Islet of Langerhans (tissue), 1 donor: ENCODE results near the gene CAPN2.

ENCODE experiments used
- FAIRE-seq: peaks from one replicate; lab custom pipeline; 2011; peaks lifted over from hg19 to GRCh38; lab: Jason Lieb, UNC

Gene CAPN2

GRCh38 chr1:223712194-223712849, at the start of gene CAPN2:
Gene CAPN2 (plus strand): TSS chr1:223712539. CDS start chr1:223712641, 102 bp downstream.
- FAIRE-seq: no peak

DNA sequence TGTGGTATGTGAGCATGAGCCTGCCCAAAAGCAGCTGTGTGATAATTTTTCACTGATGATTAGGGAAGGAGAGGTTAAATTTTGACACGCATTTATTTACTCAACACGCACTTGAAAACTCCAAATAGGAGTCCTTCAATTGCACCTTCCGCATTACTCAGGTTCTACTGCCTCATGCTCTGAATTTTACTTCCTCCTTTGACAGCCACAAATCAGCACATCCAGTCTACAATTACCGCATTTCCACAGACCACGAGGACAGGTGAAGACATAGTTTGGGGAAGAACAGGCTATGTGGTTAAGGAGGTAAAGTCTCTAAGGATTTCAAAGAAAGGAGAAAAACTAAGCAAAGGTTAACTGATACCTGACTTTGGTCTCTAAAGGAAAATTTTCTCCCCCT, 49.4 kb upstream of the CAPN2 start:
- FAIRE-seq: no peak

GRCh38 chr1:223664106-223664505, 48.2 kb upstream of the CAPN2 start:
- no peak for FAIRE-seq

DNA sequence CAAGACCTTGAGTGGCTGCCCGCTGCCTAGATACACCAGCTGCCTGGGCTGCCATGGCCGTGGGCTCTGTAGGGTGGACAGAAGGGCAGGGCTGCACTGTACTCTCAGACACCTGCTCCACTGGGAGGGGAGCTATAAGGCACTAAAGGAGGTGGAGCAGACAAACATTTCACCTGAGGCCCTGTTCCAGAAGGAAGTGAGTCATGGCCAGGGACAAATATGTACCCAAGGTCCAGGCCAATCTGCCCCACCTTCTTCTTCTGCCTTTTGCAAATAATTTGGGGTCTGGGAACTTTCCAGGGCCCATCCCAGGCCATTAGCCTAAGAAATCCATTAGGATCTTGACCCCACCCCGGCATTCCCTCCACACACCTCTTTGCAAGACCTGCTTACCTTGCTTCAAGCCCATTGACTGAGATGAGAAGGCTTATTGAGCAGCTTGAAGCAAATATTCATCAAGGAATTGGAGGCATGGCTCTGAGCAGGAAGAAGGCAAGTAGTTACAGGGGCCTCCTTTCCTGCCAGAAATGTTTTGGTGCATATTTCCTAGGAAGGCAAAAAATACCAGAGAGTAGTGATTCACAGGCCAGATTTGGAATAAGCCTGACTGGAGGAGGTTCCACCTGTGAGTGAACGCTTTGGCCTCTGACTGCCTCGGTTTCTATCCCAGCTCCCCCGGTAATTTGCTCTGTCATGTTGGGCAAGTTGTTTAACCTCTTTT, 46.6 kb upstream of the CAPN2 start, which contains the start of gene CAPN8:
TSS of gene CAPN8 (minus strand) at position 110 of the 721 bp plus-strand sequence. CDS start at position 55, 55 bp downstream.
- FAIRE-seq: no peak

- no peak for FAIRE-seq
Measured at GRCh38 chr1:223667484-223668182, 44.7 kb upstream of the CAPN2 start.

DNA sequence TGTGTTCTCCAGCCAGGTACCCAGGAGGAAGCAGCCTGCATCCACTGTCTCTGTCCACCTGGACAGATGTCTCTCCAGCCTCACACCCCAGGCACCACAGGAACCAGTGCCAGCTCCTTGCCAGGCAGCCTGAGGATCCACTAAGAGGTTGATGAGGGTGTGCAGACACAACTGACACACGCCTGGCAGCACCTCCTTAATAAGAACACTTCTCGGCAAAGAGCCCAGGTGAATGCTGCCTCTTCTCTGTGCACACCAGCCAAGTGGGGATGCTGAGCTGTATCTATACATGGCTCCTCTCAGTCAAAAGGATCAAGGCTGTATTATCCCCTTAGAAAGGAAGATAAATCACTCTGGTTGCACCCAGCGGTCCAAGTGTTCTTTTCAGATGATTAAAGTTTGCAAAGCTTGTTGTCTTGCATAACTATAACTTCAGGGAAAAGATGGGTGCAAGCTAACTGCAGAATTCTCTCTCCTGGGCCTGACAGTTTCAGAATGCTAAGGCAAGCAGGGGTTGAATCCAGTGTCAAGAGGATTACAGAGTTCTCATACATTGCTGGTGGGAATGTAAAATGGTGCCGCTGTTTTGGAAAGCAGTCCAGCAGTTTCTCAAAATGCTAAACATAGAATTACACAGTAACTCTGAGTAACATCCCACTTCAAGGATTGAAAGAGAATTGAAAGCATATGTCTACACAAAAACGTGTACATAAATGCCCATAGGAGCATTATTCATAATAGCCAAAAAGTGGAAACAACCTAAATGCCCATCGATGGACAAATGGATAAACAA, 43.1 kb upstream of the CAPN2 start:
- no peak for FAIRE-seq

DNA sequence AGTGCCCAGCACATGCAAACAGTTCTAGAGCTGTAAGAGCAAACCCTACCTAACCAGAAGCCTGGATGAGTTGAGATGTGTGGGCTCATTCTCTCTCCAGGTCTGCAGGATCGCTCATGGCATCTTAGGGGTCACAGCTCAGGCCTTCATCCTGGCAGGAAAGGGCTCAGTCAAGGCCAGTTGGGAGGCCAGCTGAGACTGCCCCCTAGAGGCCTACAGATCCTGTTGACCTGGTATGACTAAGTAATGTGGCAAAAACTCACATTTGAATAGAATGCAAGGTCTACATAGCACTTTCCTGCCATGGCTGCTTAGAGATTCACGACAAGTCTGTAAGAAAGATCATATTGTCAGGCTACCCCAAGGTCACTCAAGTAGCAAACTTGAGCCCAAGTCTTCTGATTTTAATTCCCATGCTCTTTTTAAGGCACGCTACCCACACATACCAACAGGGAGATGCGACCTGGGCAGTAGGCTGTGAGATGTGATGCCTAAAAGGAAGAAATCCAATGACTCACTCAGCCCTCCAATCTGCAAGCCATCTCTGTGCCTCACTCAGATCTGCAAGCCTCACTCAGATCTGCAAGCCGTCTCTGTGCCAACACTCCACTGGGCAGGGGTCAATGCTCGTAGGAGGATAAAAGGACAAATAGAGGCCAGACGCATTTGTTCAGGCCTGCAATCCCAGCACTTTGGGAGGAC, 41.7 kb upstream of the CAPN2 start:
- no peak for FAIRE-seq

GRCh38 chr1:223674119-223674890, 38.0 kb upstream of the CAPN2 start:
- no peak for FAIRE-seq

GRCh38 chr1:223678841-223679240, 33.5 kb upstream of the CAPN2 start:
- FAIRE-seq: no peak

GRCh38 chr1:223680188-223680587, 32.2 kb upstream of the CAPN2 start:
- no peak for FAIRE-seq

GRCh38 chr1:223682502-223682901, 29.8 kb upstream of the CAPN2 start:
- no peak for FAIRE-seq

DNA sequence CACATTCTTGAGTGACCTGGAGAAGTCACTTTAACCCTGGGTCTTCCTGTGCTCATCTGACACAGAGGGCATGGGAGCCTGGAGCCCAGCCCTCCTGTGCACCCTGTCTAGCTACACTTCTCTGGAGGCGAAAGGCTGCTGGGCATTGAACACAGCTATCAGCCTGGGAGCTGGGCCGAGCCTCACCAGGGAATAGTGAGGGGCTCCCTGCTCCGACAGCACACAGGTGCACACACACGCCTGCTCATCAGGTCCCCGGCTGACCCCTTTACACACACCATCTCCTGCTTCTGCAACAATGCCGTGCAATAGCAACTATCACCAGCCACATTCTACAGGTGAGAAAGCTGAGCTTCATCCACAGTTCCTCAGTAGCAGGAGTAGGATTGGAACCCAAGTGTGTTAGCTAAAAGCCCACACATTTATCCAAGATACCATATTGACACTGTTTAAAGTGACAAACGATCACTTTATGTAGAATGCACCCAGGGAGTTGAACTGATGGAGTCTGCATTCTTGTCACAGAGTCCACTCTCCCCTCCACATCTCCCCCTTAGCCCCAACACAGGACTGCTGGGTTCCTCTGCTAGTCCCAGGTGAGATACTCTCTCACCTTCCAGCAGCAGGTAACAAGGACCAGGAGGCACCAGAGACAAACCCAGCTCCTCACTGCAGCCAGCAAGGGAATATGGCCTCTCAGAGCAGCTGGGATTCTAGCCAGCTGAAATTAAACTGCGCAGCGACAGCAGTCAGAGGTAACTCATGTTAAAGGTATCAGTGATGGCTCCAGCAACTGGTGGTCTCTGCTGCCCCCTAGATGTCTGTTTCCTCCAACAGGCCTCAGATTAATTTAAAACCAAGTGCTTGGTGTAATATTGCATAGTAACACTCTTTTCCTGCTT, 28.5 kb upstream of the CAPN2 start:
- FAIRE-seq: peak; percentile 81

DNA sequence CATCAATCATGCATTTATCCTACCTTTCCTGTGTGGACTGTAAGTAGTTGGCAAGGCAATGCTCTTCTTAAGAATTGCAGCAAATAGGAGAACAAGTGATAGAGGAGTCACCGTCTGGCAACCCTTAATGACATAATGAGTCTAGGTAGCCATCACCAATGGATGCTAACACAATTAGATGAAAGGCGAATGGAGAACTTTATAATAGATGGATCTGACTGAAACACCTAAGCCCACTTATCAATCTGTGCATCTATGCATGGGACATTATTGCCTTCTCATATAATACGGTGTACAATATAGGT, 27.9 kb upstream of the CAPN2 start:
- FAIRE-seq: no peak

GRCh38 chr1:223691121-223691520, 21.2 kb upstream of the CAPN2 start:
- FAIRE-seq: no peak

DNA sequence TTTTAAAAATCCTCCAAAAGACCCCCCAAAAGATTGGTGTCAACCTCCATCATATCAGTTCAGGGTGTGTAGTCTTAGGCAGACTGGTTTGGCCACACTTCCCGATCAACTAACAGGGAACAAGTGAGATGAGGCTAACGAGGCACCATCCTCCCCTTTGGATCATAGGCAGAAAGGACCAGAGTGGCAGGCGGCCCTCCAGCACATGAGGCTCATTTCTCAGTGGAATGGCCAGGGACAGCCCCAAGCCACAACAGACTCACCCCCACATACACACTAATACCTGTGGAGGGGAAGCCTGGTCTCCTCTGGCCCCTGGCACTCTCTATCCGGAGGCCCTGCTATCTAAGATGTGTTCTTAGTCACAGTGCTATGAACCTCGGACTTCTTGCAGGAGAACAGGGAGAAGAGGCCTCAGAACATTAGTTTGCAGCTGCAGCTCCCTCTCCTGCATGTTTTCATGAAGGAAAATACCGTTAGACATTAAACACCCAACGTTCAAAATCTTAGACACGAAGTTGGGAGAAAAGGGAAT, 17.3 kb upstream of the CAPN2 start:
- FAIRE-seq: no peak

DNA sequence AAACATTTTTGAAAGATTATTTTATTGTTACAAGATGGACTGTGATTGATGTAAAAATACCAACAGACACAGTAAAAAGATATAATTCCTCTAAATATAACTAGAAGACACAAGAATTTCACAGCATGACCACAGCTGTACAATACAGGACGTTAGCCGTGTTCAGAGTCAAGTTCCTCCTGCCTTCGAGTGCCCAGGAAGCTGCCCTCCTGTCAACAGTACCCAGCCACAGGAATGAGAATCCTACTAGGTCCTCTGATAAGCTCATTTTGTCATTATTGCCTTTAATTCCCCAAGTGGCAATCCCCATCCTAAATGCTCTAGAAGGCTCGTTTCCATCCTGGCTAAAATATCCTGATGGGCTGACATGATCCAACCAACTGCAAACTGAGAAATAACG, 16.4 kb upstream of the CAPN2 start:
- FAIRE-seq: no peak

GRCh38 chr1:223700388-223700918, 11.9 kb upstream of the CAPN2 start:
- FAIRE-seq: no peak

DNA sequence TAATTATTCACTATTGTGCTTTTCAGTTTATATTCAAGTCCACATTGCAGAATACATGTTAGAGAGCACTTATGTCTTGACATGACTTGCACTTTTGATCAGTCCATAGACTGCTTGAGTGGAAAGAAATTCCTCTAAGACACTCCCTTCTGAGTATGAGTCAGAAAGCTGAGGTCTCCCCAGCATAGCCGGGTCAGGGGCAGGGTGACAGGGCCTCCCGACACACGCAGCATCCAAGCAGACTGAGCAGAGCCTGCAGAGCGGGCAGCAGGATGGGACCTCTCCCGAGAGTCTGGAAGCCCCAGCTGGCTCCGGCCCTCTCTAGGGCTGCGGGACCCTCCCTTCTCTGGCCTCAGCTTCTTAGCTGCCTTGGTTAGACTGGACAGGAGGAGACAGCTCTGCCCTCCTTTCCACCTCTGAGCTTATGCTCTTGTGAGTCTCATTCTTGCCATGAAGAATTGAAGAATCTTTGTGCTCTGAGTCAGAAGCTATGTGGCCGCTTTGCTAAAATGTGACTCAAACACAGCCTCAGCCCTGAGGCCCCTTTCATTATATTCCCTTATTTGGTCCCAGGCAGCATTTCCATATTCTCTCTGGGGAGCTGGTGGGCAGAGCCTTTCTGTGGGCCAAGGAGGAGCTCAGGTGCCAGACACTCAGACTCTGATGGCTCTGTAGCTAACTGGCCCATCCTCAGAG, 11.2 kb upstream of the CAPN2 start:
- FAIRE-seq: no peak
